Lower leg skin (tissue), 3 donors: ENCODE data around the gene UNKL.

Source experiments
- POLR2A ChIP-seq, 2 donors: fragments of 450-650 bp; IDR thresholded peaks; one replicate each; pipeline ENCODE4 v1.6.1; 2016 to 2017; ENCODE audit warnings: antibody characterized with exemption in 2 of 2, mild to moderate bottlenecking in 1 of 2, moderate library complexity in 1 of 2
- TF ChIP-seq, protein P1 (sequence below), 3 donors: fragments of 450-650 bp; IDR thresholded peaks; one replicate each; pipeline ENCODE4 v1.5.1; 2016; ENCODE audit warnings: antibody characterized with exemption in 3 of 3, mild to moderate bottlenecking in 3 of 3, moderate library complexity in 2 of 3

DNA sequence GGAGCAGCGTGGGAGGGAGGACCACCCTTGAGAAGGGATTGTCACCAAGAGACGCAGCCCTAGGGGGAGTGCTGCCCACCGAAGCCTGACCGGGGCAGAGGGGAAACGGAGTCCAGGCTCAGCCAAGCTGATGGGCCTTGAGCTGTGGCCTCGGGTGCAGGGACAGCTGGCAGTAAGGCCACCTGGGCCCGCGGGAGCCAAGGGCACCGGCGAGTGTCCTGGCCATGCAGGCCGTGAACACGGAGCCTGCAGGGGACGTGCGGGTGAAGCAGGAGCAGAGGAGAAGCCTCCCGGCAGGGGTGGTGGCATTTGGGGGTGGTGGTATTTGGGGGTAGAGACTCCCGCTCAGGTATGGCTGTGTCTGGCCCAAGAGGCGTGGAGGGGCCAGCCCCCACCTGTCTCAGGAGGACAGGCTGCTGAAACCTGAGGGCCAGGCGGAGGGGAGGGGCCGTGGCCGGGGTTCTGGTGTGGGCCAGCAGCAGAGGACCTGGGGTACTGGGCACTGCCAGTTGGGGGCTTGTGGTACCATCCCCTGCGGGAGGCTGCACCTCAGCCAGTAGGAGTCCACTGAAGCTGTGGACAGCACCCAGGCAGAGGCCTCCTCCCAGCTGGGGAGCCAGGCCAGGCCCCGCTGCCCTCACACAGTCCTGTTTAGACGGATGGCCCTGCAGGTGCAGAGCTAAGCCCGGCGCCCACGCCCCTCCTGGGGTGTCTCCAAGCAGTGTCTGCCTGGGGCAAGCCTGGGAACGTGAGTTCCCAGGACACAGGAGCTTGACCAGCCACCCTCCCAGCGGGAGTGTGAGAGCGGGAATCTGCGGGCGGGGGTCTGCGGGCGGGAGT lies 58.2 kb downstream of the UNKL start:
- TF ChIP-seq, protein P1, sequence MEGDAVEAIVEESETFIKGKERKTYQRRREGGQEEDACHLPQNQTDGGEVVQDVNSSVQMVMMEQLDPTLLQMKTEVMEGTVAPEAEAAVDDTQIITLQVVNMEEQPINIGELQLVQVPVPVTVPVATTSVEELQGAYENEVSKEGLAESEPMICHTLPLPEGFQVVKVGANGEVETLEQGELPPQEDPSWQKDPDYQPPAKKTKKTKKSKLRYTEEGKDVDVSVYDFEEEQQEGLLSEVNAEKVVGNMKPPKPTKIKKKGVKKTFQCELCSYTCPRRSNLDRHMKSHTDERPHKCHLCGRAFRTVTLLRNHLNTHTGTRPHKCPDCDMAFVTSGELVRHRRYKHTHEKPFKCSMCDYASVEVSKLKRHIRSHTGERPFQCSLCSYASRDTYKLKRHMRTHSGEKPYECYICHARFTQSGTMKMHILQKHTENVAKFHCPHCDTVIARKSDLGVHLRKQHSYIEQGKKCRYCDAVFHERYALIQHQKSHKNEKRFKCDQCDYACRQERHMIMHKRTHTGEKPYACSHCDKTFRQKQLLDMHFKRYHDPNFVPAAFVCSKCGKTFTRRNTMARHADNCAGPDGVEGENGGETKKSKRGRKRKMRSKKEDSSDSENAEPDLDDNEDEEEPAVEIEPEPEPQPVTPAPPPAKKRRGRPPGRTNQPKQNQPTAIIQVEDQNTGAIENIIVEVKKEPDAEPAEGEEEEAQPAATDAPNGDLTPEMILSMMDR (IDR thresholded peaks at IDR 0.05), result no peak
- TF ChIP-seq POLR2A (IDR thresholded peaks at IDR 0.05), result no peak
